ENCODE data around the gene KLF5.
"Not testable (repeated sequence)": the region's sequence is repeated elsewhere in the genome, so short reads cannot be mapped to it uniquely, and the experiment has no call there.

Gene KLF5

DNA sequence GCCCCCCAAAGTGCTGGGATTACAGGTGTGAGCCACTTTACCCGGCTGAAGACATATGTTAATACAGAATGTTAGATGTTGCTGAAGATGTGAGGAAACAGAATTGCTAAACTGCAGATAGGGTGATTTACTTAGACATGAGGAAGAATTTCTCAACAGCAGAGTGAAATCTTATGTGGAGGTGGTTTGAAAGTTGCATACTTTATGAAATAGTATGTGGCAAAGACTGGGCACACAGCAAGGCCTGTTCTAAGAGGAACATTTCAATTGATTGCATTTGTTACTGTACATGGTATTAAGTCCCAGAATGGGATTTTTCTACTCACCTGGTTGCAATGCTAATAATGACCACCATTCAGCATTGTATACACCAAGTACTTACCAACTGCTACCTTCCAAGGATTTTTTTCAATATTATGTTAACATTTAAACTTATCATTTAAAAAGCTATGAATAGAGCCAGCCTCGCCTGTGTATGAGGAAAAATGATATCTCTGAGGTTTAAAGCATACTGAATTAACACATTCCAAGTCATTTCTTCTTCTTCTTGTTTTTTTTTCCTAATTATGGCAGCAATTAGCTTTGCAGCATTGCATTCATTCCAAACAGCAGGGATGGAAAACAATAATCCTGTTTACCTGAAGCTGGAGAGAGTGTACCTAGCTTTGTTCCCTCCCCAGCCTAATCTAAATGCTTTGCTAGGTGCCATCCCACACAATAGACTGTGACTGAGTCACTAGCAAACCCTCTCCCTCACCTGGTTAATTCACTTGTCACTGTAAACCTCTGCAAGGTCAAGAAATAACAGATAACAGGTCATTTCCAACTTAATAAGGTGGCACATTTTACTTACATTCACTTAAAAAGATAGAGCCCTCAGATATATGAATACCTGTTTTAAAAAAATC is 19.4 kb upstream of the KLF5 start:
- Histone ChIP-seq H3K27me3 (ENCODE audit: control insufficient read depth in 2 of 2, insufficient read depth in 2 of 2, low read length in 2 of 2) (no peaks in the 10 kb centered on the region), H3K27ac (ENCODE audit: low read depth in 2 of 2, low read length in 2 of 2) (peak overlapping the region; percentile 0 to 62), H3K36me3 (ENCODE audit: control insufficient read depth in 2 of 2, insufficient read depth in 2 of 2, low read length in 2 of 2) (no peaks in the 10 kb centered on the region), H3K4me3 (ENCODE audit: low read length in 2 of 2) (no peak overlapping the region), H3K9ac (ENCODE audit: low read depth in 1 of 2, low read length in 2 of 2) (peak overlapping the region in 1 of 2 donors; percentile 50), H3K9me3 (ENCODE audit: control insufficient read depth in 2 of 2, low read length in 2 of 2) (no peaks in the 10 kb centered on the region), H3K4me1 (ENCODE audit: control insufficient read depth in 2 of 2, insufficient read depth in 2 of 2, low read length in 2 of 2) (peaks cover 4 to 21% of the 10 kb centered on the region in 2 donors)

DNA sequence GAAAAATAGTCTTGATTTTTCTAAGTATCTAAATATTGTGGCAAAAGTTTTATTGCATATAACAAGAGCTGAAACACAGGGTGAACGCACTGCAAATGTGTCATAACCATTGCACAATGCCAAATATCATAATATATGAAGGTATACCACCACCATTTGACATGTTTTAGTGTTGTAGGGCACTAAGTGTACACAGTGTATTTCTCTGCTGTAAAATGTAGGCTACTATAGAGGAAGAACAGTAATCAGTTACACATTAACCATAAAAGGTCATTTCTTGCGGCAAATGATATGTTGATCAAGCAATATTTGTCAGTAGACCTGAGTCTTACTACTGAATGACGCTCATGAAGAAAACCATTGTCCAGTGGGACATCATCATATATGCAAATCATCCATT is 18.3 kb upstream of the KLF5 start:
- no peaks in the 10 kb centered on the region for H3K9me3 ChIP-seq (ENCODE audit: control insufficient read depth in 2 of 2, low read length in 2 of 2)
- H3K9ac ChIP-seq (ENCODE audit: low read depth in 1 of 2, low read length in 2 of 2): peak overlapping the region in 1 of 2 donors; percentile 22
- H3K4me1 ChIP-seq (ENCODE audit: control insufficient read depth in 2 of 2, insufficient read depth in 2 of 2, low read length in 2 of 2): peaks cover 4 to 25% of the 10 kb centered on the region in 2 donors
- H3K27me3 ChIP-seq (ENCODE audit: control insufficient read depth in 2 of 2, insufficient read depth in 2 of 2, low read length in 2 of 2): no peaks in the 10 kb centered on the region
- peak overlapping the region in 1 of 2 donors; percentile 6 for H3K4me3 ChIP-seq (ENCODE audit: low read length in 2 of 2)
- no peaks in the 10 kb centered on the region for H3K36me3 ChIP-seq (ENCODE audit: control insufficient read depth in 2 of 2, insufficient read depth in 2 of 2, low read length in 2 of 2)
- peak overlapping the region; percentile 40 to 62 for H3K27ac ChIP-seq (ENCODE audit: low read depth in 2 of 2, low read length in 2 of 2)

DNA sequence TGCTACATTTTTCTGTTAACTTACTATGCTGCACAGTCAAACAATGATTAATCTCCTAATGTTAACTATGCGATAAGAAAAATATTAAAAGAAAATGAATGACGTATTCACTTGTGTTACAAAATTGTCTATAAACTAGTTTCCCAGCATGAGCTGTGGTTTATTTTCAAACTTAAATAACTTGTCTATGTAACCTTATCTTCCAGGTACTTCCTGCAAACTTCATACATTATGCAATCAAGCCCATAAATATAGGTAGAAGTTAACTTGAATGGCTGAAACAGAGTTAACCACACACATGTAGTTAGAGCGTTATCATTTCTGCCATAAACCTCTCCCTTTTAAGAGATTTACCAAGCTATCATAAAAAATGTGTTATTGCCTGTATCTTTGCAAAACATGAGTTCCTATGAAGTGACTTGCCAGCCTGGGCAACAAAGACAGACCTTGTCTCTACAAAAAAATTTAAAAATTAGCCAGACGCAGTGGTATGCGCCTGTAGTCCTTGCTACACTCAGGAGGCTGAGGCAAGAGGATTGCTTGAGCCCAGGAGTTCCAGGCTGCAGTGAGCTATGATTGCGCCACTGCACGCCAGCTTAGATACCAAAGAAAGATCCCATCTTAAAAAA is 17.7 kb upstream of the KLF5 start:
- peaks cover 4 to 25% of the 10 kb centered on the region in 2 donors for H3K4me1 ChIP-seq (ENCODE audit: control insufficient read depth in 2 of 2, insufficient read depth in 2 of 2, low read length in 2 of 2)
- H3K27me3 ChIP-seq (ENCODE audit: control insufficient read depth in 2 of 2, insufficient read depth in 2 of 2, low read length in 2 of 2): no peaks in the 10 kb centered on the region
- H3K27ac ChIP-seq (ENCODE audit: low read depth in 2 of 2, low read length in 2 of 2): peak overlapping the region; percentile 62 to 67
- peak overlapping the region; percentile 6 to 15 for H3K4me3 ChIP-seq (ENCODE audit: low read length in 2 of 2)
- no peaks in the 10 kb centered on the region for H3K9me3 ChIP-seq (ENCODE audit: control insufficient read depth in 2 of 2, low read length in 2 of 2)
- H3K36me3 ChIP-seq (ENCODE audit: control insufficient read depth in 2 of 2, insufficient read depth in 2 of 2, low read length in 2 of 2): no peaks in the 10 kb centered on the region
- no peak overlapping the region for H3K9ac ChIP-seq (ENCODE audit: low read depth in 1 of 2, low read length in 2 of 2)

DNA sequence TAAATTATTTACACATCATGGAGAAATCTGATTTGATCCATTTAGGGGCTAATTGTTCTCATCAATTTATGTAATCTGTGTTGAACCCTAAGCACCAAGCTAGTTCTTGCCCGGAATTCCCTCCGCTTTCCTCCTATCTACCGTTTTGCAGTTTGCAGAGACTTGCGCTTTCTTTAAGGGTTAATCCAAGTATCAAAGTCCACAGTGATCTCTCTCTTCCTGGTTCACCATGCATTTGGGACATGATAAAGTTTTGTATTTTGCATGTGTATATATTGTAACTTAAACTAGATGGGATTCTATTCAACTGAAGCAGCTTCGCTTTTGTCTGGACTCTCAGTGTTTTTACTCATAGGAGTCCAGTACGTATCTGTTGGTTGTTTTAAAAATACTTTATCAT is 13.8 kb upstream of the KLF5 start:
- Histone ChIP-seq H3K9me3 (ENCODE audit: control insufficient read depth in 2 of 2, low read length in 2 of 2) (no peaks in the 10 kb centered on the region), H3K4me1 (ENCODE audit: control insufficient read depth in 2 of 2, insufficient read depth in 2 of 2, low read length in 2 of 2) (peaks cover 2 to 18% of the 10 kb centered on the region in 2 donors), H3K27ac (ENCODE audit: low read depth in 2 of 2, low read length in 2 of 2) (peak overlapping the region; percentile 78 to 83), H3K4me3 (ENCODE audit: low read length in 2 of 2) (peak overlapping the region; percentile 39 to 48), H3K36me3 (ENCODE audit: control insufficient read depth in 2 of 2, insufficient read depth in 2 of 2, low read length in 2 of 2) (no peaks in the 10 kb centered on the region), H3K9ac (ENCODE audit: low read depth in 1 of 2, low read length in 2 of 2) (no peak overlapping the region), H3K27me3 (ENCODE audit: control insufficient read depth in 2 of 2, insufficient read depth in 2 of 2, low read length in 2 of 2) (no peaks in the 10 kb centered on the region)

DNA sequence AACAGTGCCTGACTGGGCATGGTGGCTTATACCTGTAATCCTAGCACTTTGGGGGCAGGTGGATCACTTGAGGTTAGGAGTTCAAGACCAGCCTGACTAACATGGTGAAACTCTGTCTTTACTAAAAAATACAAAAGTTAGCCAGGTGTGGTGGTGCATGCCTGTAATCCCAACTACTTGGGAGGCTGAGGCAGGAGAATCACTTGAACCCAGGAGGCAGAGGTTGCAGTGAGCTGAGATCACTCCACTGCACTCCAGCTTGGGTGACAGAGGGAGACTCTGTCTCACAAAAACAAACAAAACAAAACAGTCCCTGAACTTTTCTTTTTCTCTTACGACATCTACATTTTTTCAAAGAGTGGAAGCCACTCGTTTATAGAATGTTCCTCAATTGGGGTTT is 10.2 kb upstream of the KLF5 start:
- not testable (repeated sequence) for H3K4me1 ChIP-seq (ENCODE audit: control insufficient read depth in 2 of 2, insufficient read depth in 2 of 2, low read length in 2 of 2); H3K4me3 ChIP-seq (ENCODE audit: low read length in 2 of 2); H3K9ac ChIP-seq (ENCODE audit: low read depth in 1 of 2, low read length in 2 of 2); H3K36me3 ChIP-seq (ENCODE audit: control insufficient read depth in 2 of 2, insufficient read depth in 2 of 2, low read length in 2 of 2); H3K9me3 ChIP-seq (ENCODE audit: control insufficient read depth in 2 of 2, low read length in 2 of 2); H3K27me3 ChIP-seq (ENCODE audit: control insufficient read depth in 2 of 2, insufficient read depth in 2 of 2, low read length in 2 of 2); H3K27ac ChIP-seq (ENCODE audit: low read depth in 2 of 2, low read length in 2 of 2)

DNA sequence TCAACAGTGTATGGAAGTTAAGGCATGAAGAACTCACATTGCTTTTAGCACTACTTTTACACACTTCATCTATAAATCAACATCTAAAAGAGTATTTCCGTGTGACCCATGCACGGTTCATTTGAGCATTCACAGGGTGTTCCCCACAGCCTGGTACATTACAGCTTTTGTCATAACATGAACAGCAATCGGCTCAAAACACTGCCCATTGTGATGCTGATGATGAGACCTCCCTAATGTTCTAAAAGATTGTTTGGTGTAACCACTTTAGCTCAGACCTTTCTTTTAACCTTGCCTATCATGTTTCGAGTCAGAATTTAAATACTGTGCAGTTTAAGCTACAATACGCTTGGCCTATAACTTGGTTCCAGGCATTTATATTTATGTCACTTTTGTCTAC is 4.1 kb upstream of the KLF5 start:
- peak overlapping the region in 1 of 2 donors; percentile 16 for H3K4me3 ChIP-seq (ENCODE audit: low read length in 2 of 2)
- H3K27me3 ChIP-seq (ENCODE audit: control insufficient read depth in 2 of 2, insufficient read depth in 2 of 2, low read length in 2 of 2): no peaks in the 10 kb centered on the region
- H3K9ac ChIP-seq (ENCODE audit: low read depth in 1 of 2, low read length in 2 of 2): peak overlapping the region in 1 of 2 donors; percentile 44
- no peaks in the 10 kb centered on the region for H3K9me3 ChIP-seq (ENCODE audit: control insufficient read depth in 2 of 2, low read length in 2 of 2)
- no peaks in the 10 kb centered on the region for H3K36me3 ChIP-seq (ENCODE audit: control insufficient read depth in 2 of 2, insufficient read depth in 2 of 2, low read length in 2 of 2)
- peak overlapping the region in 1 of 2 donors; percentile 75 for H3K27ac ChIP-seq (ENCODE audit: low read depth in 2 of 2, low read length in 2 of 2)
- peaks cover 0 to 7% of the 10 kb centered on the region in 2 donors for H3K4me1 ChIP-seq (ENCODE audit: control insufficient read depth in 2 of 2, insufficient read depth in 2 of 2, low read length in 2 of 2)

- H3K9me3 ChIP-seq (ENCODE audit: control insufficient read depth in 2 of 2, low read length in 2 of 2): no peaks in the 10 kb centered on the region
- H3K27ac ChIP-seq (ENCODE audit: low read depth in 2 of 2, low read length in 2 of 2): peak overlapping the region; percentile 56 to 85
- H3K4me3 ChIP-seq (ENCODE audit: low read length in 2 of 2): peak overlapping the region; percentile 74 to 92
- no peaks in the 10 kb centered on the region for H3K27me3 ChIP-seq (ENCODE audit: control insufficient read depth in 2 of 2, insufficient read depth in 2 of 2, low read length in 2 of 2)
- peak overlapping the region; percentile 29 to 77 for H3K9ac ChIP-seq (ENCODE audit: low read depth in 1 of 2, low read length in 2 of 2)
- peaks cover 3 to 7% of the 10 kb centered on the region in 2 donors for H3K4me1 ChIP-seq (ENCODE audit: control insufficient read depth in 2 of 2, insufficient read depth in 2 of 2, low read length in 2 of 2)
- H3K36me3 ChIP-seq (ENCODE audit: control insufficient read depth in 2 of 2, insufficient read depth in 2 of 2, low read length in 2 of 2): peaks cover 0 to 7% of the 10 kb centered on the region in 2 donors
These were observed 2.8 kb upstream of the KLF5 start for GRCh38 chr13:73055813-73056564.

- H3K9me3 ChIP-seq (ENCODE audit: control insufficient read depth in 2 of 2, low read length in 2 of 2): no peaks in the 10 kb centered on the region
- H3K27ac ChIP-seq (ENCODE audit: low read depth in 2 of 2, low read length in 2 of 2): peak overlapping the region; percentile 56 to 85
These were observed 2.2 kb upstream of the KLF5 start for GRCh38 chr13:73056565-73056962.

GRCh38 chr13:73057284-73058063 is 1.3 kb upstream of the KLF5 start:
- Histone ChIP-seq H3K4me3 (ENCODE audit: low read length in 2 of 2) (peak overlapping the region; percentile 74 to 92), H3K9ac (ENCODE audit: low read depth in 1 of 2, low read length in 2 of 2) (peak overlapping the region; percentile 77 to 85), H3K27ac (ENCODE audit: low read depth in 2 of 2, low read length in 2 of 2) (peak overlapping the region; percentile 85 to 86), H3K36me3 (ENCODE audit: control insufficient read depth in 2 of 2, insufficient read depth in 2 of 2, low read length in 2 of 2) (peaks cover 6 to 18% of the 10 kb centered on the region in 2 donors), H3K4me1 (ENCODE audit: control insufficient read depth in 2 of 2, insufficient read depth in 2 of 2, low read length in 2 of 2) (peaks cover 3 to 7% of the 10 kb centered on the region in 2 donors), H3K27me3 (ENCODE audit: control insufficient read depth in 2 of 2, insufficient read depth in 2 of 2, low read length in 2 of 2) (no peaks in the 10 kb centered on the region), H3K9me3 (ENCODE audit: control insufficient read depth in 2 of 2, low read length in 2 of 2) (no peaks in the 10 kb centered on the region)

More at GRCh38 chr13:73056565-73056962, 2.2 kb upstream of the KLF5 start:
- H3K4me1 ChIP-seq (ENCODE audit: control insufficient read depth in 2 of 2, insufficient read depth in 2 of 2, low read length in 2 of 2): peaks cover 3 to 7% of the 10 kb centered on the region in 2 donors
- no peaks in the 10 kb centered on the region for H3K27me3 ChIP-seq (ENCODE audit: control insufficient read depth in 2 of 2, insufficient read depth in 2 of 2, low read length in 2 of 2)
- H3K36me3 ChIP-seq (ENCODE audit: control insufficient read depth in 2 of 2, insufficient read depth in 2 of 2, low read length in 2 of 2): peaks cover 0 to 10% of the 10 kb centered on the region in 2 donors
- peak overlapping the region; percentile 29 to 77 for H3K9ac ChIP-seq (ENCODE audit: low read depth in 1 of 2, low read length in 2 of 2)
- H3K4me3 ChIP-seq (ENCODE audit: low read length in 2 of 2): peak overlapping the region; percentile 74 to 92

Data from mucosa of rectum (tissue), 2 donors.